Neural progenitor cell (in vitro differentiated cells): ENCODE data around the gene TRIAP1. TPM values are rescaled to one million over a fixed set of nuclear protein-coding genes. Genes with fewer than 3 reads are reported as not detected.

Experiments used
- DNase-seq: peaks from one replicate; pipeline ENCODE4 v3.0.0-alpha.2; 2016; ENCODE audit warnings: low spot score
- H2AFZ ChIP-seq: fragments of 200-600 bp; sonication (generic); replicated peaks from 2 replicates; pipeline ENCODE4 v1.6.1; 2016; ENCODE audit warnings: antibody characterized with exemption
- H3F3A ChIP-seq: fragments of 200-600 bp; sonication (generic); 2 replicates; pipeline ENCODE4 v1.6.1; 2016; ENCODE audit warnings: antibody characterized with exemption, low read depth
- H3K27ac ChIP-seq: fragments of 200-600 bp; sonication (generic); 2 replicates; pipeline ENCODE4 v1.5.1; 2016; ENCODE audit warnings: mild to moderate bottlenecking
- H3K27me3 ChIP-seq: fragments of 200-600 bp; sonication (generic); 2 replicates; pipeline ENCODE4 v1.6.1; 2016; ENCODE audit warnings: mild to moderate bottlenecking, moderate library complexity
- H3K36me3 ChIP-seq: fragments of 200-600 bp; sonication (generic); 2 replicates; pipeline ENCODE4 v1.5.1; 2016
- H3K4me1 ChIP-seq: fragments of 200-600 bp; sonication (generic); 2 replicates; pipeline ENCODE4 v1.6.1; 2016; ENCODE audit warnings: mixed run types
- H3K4me2 ChIP-seq: fragments of 200-600 bp; sonication (generic); 2 replicates; pipeline ENCODE4 v1.6.1; 2016
- H3K4me3 ChIP-seq: fragments of 200-600 bp; sonication (generic); 2 replicates; pipeline ENCODE4 v1.5.1; 2016
- H3K79me2 ChIP-seq: fragments of 200-600 bp; sonication (generic); 2 replicates; pipeline ENCODE4 v1.6.1; 2016; ENCODE audit warnings: low read depth
- H3K9ac ChIP-seq: fragments of 200-600 bp; sonication (generic); 2 replicates; pipeline ENCODE4 v1.6.1; 2016
- H3K9me3 ChIP-seq: fragments of 200-600 bp; sonication (generic); 2 replicates; pipeline ENCODE4 v1.5.1; 2016; ENCODE audit warnings: low read depth
- H4K20me1 ChIP-seq: fragments of 200-600 bp; sonication (generic); 2 replicates; pipeline ENCODE4 v1.6.1; 2016; ENCODE audit warnings: low read depth
- H3K27ac Mint-ChIP-seq: 3 replicates; pipeline ENCODE4 v1.8.0; 2021; ENCODE audit warnings: mixed read lengths
- H3K27me3 Mint-ChIP-seq: 2 replicates; pipeline ENCODE4 v1.8.0; 2022; ENCODE audit warnings: low read depth, mild to moderate bottlenecking, inconsistent platforms, moderate library complexity, mixed read lengths; ENCODE audit not compliant: insufficient read depth
- H3K36me3 Mint-ChIP-seq: 3 replicates; pipeline ENCODE4 v1.8.0; 2021; ENCODE audit warnings: mixed read lengths
- H3K4me1 Mint-ChIP-seq: 3 replicates; pipeline ENCODE4 v1.8.0; 2021; ENCODE audit warnings: mixed read lengths
- H3K4me3 Mint-ChIP-seq: 3 replicates; pipeline ENCODE4 v1.8.0; 2021; ENCODE audit warnings: mild to moderate bottlenecking, moderate library complexity, mixed read lengths
- H3K9me3 Mint-ChIP-seq: 3 replicates; pipeline ENCODE4 v1.8.0; 2020; ENCODE audit warnings: mixed read lengths
- EZH2 ChIP-seq: fragments of 200-600 bp; sonication (generic); IDR thresholded peaks from 2 replicates; pipeline ENCODE4 v1.6.1; 2017; ENCODE audit warnings: antibody characterized with exemption, mild to moderate bottlenecking, moderate library complexity
- EZH2phosphoT487 ChIP-seq: fragments of 200-600 bp; sonication (generic); IDR thresholded peaks from 2 replicates; pipeline ENCODE4 v1.6.1; 2017; ENCODE audit warnings: antibody characterized with exemption
- total RNA-seq: library from RNA; depleted of rRNA; stranded (reverse); fragments of >200 nt; gene quantifications from 2 replicates; pipeline ENCODE4 v1.2.3, GENCODE V29; 2015; ENCODE audit warnings: low replicate concordance
- TF ChIP-seq, protein P1 (sequence below): fragments of 200-600 bp; sonication (generic); IDR thresholded peaks from 2 replicates; pipeline ENCODE4 v1.5.1; 2017; ENCODE audit warnings: antibody characterized with exemption, mild to moderate bottlenecking

Gene TRIAP1
- total RNA-seq, 1 donor from 2014 or later = 72.1 TPM

- DNase-seq = no peak
- Histone ChIP-seq H3K9ac (no peak overlapping the region), H3K36me3 (no peaks in the 10 kb centered on the region), H3K27ac (no peak overlapping the region), H2AFZ (no peak overlapping the region), H4K20me1 (no peaks in the 10 kb centered on the region), H3K4me1 (no peaks in the 10 kb centered on the region), H3K79me2 (no peaks in the 10 kb centered on the region), H3K27me3 (no peaks in the 10 kb centered on the region), H3K4me3 (no peak overlapping the region), H3K4me2 (no peak overlapping the region), H3F3A (peaks cover 13% of the 10 kb centered on the region), H3K9me3 (no peaks in the 10 kb centered on the region)
- Mint-ChIP-seq H3K36me3 (peaks cover 3% of the 10 kb centered on the region), H3K27me3 (peaks cover 7% of the 10 kb centered on the region), H3K9me3 (no peaks in the 10 kb centered on the region), H3K4me3 (no peak overlapping the region), H3K4me1 (peaks cover 8% of the 10 kb centered on the region), H3K27ac (no peak overlapping the region)
- no peak for TF ChIP-seq EZH2
- TF ChIP-seq, protein P1, sequence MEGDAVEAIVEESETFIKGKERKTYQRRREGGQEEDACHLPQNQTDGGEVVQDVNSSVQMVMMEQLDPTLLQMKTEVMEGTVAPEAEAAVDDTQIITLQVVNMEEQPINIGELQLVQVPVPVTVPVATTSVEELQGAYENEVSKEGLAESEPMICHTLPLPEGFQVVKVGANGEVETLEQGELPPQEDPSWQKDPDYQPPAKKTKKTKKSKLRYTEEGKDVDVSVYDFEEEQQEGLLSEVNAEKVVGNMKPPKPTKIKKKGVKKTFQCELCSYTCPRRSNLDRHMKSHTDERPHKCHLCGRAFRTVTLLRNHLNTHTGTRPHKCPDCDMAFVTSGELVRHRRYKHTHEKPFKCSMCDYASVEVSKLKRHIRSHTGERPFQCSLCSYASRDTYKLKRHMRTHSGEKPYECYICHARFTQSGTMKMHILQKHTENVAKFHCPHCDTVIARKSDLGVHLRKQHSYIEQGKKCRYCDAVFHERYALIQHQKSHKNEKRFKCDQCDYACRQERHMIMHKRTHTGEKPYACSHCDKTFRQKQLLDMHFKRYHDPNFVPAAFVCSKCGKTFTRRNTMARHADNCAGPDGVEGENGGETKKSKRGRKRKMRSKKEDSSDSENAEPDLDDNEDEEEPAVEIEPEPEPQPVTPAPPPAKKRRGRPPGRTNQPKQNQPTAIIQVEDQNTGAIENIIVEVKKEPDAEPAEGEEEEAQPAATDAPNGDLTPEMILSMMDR = no peak
- TF ChIP-seq EZH2phosphoT487 = no peak
Observed at GRCh38 chr12:120480211-120480610, 34.0 kb upstream of the TRIAP1 start.

DNA sequence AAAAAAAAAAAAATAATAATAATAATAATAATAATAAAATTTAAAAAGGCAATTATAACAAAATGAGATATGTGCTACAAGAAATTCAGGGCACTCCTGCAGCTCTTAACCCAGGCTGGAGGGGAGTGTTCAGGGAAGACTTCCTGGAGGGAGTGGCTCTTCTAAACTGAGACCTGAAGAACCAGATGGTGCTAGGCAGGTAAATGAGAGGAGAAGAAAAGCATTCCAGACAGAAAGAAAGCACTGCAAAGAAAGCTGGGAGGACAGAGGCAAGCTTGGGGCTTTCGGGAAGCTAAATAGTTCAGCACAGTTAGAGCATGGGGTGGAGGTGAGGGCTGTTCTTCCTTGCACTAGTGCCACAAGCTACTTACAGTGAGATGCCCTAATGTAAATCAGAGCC lies 33.3 kb upstream of the TRIAP1 start:
- H3K4me3 Mint-ChIP-seq = no peak overlapping the region
- TF ChIP-seq, protein P1 = no peak
- no peak for TF ChIP-seq EZH2
- no peak for TF ChIP-seq EZH2phosphoT487
- Histone ChIP-seq H3K79me2 (no peaks in the 10 kb centered on the region), H4K20me1 (no peaks in the 10 kb centered on the region), H3F3A (peaks cover 13% of the 10 kb centered on the region), H3K4me3 (no peak overlapping the region), H3K27ac (no peak overlapping the region), H3K27me3 (no peaks in the 10 kb centered on the region), H3K4me1 (no peaks in the 10 kb centered on the region), H3K9me3 (no peaks in the 10 kb centered on the region), H3K36me3 (no peaks in the 10 kb centered on the region), H3K4me2 (no peak overlapping the region), H3K9ac (no peak overlapping the region), H2AFZ (no peak overlapping the region)
- peaks cover 3% of the 10 kb centered on the region for H3K36me3 Mint-ChIP-seq
- peaks cover 13% of the 10 kb centered on the region for H3K4me1 Mint-ChIP-seq
- H3K27me3 Mint-ChIP-seq = peaks cover 7% of the 10 kb centered on the region
- H3K27ac Mint-ChIP-seq = peak overlapping the region; percentile 64
- DNase-seq = peak; percentile 22
- H3K9me3 Mint-ChIP-seq = no peaks in the 10 kb centered on the region

GRCh38 chr12:120475643-120476042 lies 29.5 kb upstream of the TRIAP1 start:
- no peak overlapping the region for H3K4me3 ChIP-seq
- Mint-ChIP-seq H3K4me1 (peaks cover 32% of the 10 kb centered on the region), H3K9me3 (no peaks in the 10 kb centered on the region), H3K4me3 (no peak overlapping the region), H3K27ac (no peak overlapping the region), H3K27me3 (peaks cover 3% of the 10 kb centered on the region), H3K36me3 (no peaks in the 10 kb centered on the region)
- no peaks in the 10 kb centered on the region for H4K20me1 ChIP-seq
- no peak overlapping the region for H3K27ac ChIP-seq
- peaks cover 15% of the 10 kb centered on the region for H3K79me2 ChIP-seq
- H3K9me3 ChIP-seq = no peaks in the 10 kb centered on the region
- no peaks in the 10 kb centered on the region for H3K4me1 ChIP-seq
- H3K36me3 ChIP-seq = no peaks in the 10 kb centered on the region
- H3F3A ChIP-seq = peaks cover 13% of the 10 kb centered on the region
- H3K9ac ChIP-seq = no peak overlapping the region
- H3K4me2 ChIP-seq = no peak overlapping the region
- TF ChIP-seq, protein P1 = no peak
- TF ChIP-seq EZH2phosphoT487 = no peak
- no peak for TF ChIP-seq EZH2
- no peak for DNase-seq
- no peak overlapping the region for H2AFZ ChIP-seq
- no peaks in the 10 kb centered on the region for H3K27me3 ChIP-seq
